ENCODE measurements around the gene ZNF10.

The ZNF10 gene

GRCh38 chr12:133130038-133130807 is at the start of gene ZNF10, which contains the start of gene ZNF891:
Gene ZNF10, plus strand, starts transcription at chr12:133130627. Its CDS starts 13,866 bp downstream, at chr12:133144493.
Gene ZNF891, minus strand, starts transcription at chr12:133130274. Its CDS starts 8,356 bp downstream, at chr12:133121918.
- DNase-seq = peak; percentile 97 to 98

DNA sequence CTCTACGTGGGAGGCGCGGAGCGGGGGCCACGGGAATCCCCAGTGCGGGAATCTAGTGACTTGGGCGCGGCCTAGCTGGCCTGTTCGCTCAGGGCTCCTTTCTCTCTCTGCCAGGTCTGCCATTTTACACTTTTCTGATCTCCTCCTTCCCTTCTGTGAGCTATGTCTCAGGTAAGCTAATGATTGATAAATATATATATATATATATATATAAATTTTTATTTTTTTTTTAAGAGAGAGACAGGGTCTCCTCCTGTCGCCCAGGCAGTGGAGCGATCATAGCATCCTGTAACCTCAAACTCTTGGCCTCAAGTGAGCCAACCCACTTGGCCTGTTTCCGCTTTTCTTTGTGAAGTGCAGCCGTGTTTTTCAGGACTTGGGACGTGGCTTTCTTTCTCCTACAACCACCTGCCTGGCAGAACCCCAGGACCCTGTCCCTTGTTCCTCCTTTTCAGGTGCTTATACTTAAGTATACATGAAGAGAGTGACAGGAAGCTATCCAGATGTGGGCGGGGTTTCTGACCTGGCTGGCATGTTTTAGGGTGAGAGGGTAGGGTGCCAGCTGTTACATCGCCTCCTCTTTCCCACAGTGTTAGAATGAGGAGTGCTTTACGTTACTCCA is 49.2 kb upstream of the ZNF10 start:
- no peak for DNase-seq

DNA sequence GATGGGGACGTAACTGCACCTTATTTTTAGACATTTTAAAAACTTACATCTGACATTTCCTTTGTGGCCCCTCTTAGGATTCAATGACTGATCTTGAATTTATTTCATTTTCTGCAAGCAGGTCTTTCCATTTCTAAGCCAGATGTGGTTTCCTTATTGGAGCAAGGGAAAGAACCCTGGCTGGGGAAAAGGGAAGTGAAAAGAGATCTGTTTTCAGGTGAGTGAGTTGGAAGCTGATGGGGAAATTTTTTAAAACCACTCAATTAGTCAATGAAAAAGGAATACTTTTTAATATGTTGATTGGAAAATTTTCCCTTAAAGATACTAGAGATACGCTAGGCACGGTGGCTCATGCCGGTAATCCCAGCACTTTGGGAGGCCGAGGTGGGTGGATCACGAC is 47.1 kb upstream of the ZNF10 start:
- DNase-seq = no peak

DNA sequence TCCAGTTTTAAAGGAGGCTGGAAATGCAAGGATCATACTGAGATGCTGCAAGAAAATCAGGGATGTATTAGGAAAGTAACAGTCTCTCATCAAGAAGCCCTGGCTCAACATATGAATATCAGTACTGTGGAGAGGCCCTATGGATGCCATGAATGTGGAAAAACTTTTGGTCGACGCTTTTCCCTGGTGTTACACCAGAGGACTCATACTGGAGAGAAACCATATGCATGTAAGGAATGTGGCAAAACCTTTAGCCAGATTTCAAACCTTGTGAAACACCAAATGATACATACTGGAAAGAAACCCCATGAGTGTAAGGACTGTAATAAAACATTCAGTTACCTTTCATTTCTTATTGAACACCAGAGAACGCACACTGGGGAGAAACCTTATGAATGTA is 24.8 kb upstream of the ZNF10 start:
- no peak for DNase-seq

- DNase-seq = no peak
Measured at GRCh38 chr12:133106253-133106652, 24.2 kb upstream of the ZNF10 start.

DNA sequence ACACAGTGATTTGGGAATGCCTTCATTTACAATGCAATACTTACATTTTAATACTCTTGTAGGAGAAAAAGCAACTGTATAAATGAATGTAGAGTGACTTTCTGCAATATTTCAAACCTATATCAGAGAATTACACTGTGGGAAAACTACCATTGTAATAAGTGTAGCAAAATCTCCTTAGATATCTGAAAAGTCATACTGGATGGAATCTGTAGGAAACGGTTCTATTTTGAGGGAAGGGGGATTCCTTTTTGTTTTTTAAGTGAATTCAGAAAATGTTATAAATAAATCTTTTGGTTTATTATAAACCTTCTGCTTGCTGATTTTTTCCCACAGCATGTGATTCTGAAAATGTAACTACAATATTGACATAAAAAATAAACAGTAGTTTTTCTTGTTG is 23.3 kb upstream of the ZNF10 start:
- no peak for DNase-seq

- no peak for DNase-seq
Measured at GRCh38 chr12:133108150-133108549, 22.3 kb upstream of the ZNF10 start.

GRCh38 chr12:133120385-133121191 is 9.8 kb upstream of the ZNF10 start:
- no peak for DNase-seq

DNA sequence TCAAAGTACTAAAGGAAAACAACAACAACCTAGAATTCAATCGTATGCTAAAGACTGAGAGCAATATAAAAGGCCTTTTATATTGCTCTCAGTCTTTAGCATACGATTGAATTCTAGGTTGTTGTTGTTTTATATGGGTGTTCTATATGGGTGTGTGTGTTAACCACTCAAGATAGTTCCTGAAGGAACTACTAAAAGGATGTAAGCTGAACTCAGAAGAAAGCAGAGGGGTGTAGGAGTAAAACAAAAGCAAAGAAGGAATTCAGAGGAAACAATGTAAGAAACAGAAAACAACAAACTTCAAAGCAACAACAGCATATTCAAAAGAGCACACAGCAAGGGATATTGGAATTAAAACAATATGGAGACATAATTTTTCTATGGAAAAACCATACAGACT is 5.8 kb upstream of the ZNF10 start:
- DNase-seq = no peak

DNA sequence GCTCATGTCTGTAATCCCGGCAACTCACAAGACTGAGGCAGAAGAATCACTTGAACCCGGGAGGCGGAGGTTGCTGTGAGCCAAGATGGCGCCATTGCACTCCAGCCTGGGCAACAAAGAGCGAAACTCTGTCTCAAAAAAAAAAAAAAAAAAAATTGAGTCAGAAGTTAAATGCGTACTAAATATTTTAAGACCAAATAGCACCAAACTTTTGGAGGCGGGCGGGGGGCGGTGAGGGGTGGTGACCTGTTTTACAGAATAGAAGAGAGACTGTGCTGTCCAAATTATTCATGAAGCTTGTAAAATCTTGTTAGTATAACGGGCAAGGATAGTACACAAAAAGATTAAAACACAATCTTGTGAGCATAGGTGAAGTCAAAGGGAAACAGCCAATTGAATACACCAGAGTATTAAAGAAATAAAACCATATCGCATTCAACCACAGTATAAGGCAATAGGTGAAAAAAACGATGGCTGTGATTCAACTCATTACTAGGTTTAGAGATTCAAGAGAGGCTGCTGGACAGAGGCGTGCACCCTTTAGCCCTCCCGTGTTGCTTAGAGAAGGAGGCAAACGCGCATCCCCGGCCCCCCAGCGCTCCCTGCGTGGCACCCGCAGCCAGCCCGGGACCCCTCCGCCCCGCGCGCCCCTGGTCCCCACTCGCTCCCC is 924 bp upstream of the ZNF10 start:
- DNase-seq = peak; percentile 12 to 18

- DNase-seq = peak; percentile 37 to 45
Measured at GRCh38 chr12:133130808-133131128, 341 bp downstream of the ZNF10 start.

GRCh38 chr12:133135747-133136146 is 5.3 kb downstream of the ZNF10 start:
- no peak for DNase-seq

GRCh38 chr12:133145981-133146380 is 15.6 kb downstream of the ZNF10 start:
- DNase-seq = no peak

DNA sequence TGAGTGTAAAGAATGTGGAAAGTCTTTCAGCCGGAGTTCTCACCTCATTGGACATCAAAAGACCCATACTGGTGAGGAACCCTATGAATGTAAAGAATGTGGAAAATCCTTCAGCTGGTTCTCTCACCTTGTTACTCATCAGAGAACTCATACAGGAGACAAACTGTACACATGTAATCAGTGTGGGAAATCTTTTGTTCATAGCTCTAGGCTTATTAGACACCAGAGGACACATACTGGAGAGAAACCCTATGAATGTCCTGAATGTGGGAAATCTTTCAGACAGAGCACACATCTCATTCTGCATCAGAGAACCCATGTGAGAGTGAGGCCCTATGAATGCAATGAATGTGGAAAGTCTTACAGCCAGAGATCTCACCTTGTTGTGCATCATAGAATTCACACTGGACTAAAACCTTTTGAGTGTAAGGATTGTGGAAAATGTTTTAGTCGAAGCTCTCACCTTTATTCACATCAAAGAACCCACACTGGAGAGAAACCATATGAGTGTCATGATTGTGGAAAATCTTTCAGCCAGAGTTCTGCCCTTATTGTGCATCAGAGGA is 25.8 kb downstream of the ZNF10 start:
- DNase-seq = no peak

DNA sequence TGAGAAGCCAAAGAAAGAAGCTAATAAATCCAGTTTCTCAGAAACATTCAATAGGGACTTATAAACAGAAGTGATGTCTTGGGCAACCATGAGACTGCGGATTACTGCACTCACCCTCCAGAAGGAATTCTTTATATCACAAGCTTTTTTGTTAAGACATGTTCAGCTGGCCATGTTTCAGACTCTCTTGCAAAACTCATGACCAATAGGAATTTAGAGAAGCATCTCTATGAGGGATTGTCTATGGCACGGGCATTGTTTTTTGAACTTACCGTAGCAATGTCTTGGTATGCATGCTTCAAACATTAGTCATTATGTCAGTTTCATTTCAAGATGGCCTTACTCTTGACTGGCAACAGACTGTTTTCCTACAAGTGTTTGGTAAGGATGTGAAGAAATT is 35.3 kb downstream of the ZNF10 start:
- no peak for DNase-seq

- DNase-seq = no peak
Measured at GRCh38 chr12:133172491-133172890, 42.1 kb downstream of the ZNF10 start.

DNA sequence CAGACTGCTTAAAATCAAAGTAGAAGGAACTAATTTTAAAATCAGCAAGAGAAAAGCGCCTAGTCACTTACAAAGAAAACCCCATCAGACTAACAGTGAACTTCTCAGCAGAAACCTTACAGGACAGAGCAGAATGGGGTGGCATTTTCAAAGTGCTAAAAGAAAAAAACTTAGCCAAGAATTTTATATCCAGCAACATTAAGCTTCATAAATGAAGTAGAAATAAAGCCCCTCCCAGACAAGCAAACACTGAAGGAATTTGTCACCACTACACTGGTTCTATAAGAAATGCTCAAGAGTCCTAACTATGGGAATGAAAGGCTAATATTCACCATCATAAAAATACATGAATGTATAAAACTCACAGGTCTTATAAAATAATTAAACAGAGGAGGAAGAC is 44.5 kb downstream of the ZNF10 start:
- DNase-seq = no peak

GRCh38 chr12:133180669-133181068 is 50.2 kb downstream of the ZNF10 start:
- no peak for DNase-seq

DNA sequence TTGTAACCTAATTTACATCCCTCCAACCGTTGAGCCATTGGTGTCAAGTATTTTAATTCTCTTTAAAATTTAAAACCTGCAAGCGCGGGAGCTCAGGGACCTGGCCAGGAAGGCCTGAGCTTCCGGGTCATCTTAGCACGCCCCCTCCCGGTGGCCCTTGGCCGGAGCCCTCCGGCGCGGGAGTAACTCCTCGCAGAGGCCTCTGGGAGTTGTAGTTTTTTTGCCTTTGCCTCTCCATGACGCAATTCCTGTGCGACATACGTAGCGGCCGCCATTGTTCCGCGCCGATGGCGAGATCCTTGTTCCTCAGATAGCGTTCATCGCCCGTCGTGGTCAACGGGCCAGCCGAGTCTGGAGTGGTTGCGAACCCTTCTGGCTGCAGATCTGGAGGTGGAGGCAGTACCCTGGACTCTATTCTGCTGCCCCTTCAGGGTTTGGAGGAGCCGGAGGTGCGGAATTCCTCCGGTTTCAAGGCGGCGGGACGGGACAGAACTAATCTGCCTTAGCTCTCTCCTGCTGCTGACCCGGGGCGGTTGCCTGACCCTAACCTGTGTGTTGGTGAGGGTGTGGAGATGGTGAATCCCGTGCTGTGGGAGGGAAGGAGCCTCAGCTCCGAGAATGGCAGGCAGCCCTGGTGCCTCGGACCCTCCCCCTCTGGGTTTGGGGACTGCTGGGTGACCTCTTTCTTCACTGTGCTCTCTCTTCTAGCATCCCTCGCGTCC is 51.0 kb downstream of the ZNF10 start, which contains the start of gene ZNF268:
Gene ZNF268, plus strand, starts transcription at position 258 of the 722 bp plus-strand sequence. CDS start 503 bp downstream, outside the sequence.
- peak; percentile 92 to 93 for DNase-seq

GRCh38 chr12:133190176-133190575 is 59.7 kb downstream of the ZNF10 start:
- DNase-seq = no peak

DNA sequence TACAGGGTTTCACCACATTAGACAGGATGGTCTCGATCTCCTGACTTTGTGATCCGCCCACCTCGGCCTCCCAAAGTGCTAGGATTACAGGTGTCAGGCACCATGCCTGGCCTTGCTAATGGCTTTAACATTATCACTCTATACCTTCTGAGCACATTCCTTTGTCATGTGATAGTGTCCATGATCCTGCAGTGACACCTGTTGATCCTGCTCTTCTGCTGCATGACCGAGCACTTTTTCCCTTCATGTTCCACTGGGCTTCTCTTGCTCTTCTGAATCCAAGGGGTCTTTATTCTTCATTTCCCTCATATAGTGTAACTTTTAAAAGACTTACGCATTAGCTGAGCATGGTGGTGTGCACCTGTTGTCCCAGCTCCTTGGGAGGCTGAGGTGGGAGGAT is 62.4 kb downstream of the ZNF10 start:
- no peak for DNase-seq

- no peak for DNase-seq
Measured at GRCh38 chr12:133201888-133202287, 71.5 kb downstream of the ZNF10 start.
